BLaER1 (cell line): ENCODE data around the gene FGD5.

Experiments used
- H3K27ac ChIP-seq: shearing (Covaris generic); formaldehyde crosslinking; 2 replicates; pipeline ENCODE4 v1.8.1; 2022
- H3K27me3 ChIP-seq: shearing (Covaris generic); formaldehyde crosslinking; 2 replicates; pipeline ENCODE4 v1.8.1; 2022
- H3K36me3 ChIP-seq: shearing (Covaris generic); formaldehyde crosslinking; 2 replicates; pipeline ENCODE4 v1.8.1; 2022
- H3K4me1 ChIP-seq: shearing (Covaris generic); formaldehyde crosslinking; 2 replicates; pipeline ENCODE4 v1.8.1; 2022
- H3K4me2 ChIP-seq: shearing (Covaris generic); formaldehyde crosslinking; 2 replicates; pipeline ENCODE4 v1.8.1; 2022
- H3K4me3 ChIP-seq: shearing (Covaris generic); formaldehyde crosslinking; 2 replicates; pipeline ENCODE4 v1.8.1; 2022
- H3K9ac ChIP-seq: shearing (Covaris generic); formaldehyde crosslinking; 2 replicates; pipeline ENCODE4 v1.8.1; 2022
- H3K9me3 ChIP-seq: shearing (Covaris generic); formaldehyde crosslinking; 2 replicates; pipeline ENCODE4 v1.8.1; 2022
- H4K20me1 ChIP-seq: shearing (Covaris generic); formaldehyde crosslinking; 2 replicates; pipeline ENCODE4 v1.8.1; 2022
- Cebpa-rat ChIP-seq: shearing (Covaris generic); IDR thresholded peaks from 2 replicates; pipeline ENCODE4 v1.8.1; 2022

FGD5 gene

GRCh38 chr3:14837878-14838258 lies 19.1 kb downstream of the FGD5 start:
- Histone ChIP-seq H3K9me3 (no peaks in the 10 kb centered on the region), H3K4me2 (no peak overlapping the region), H3K9ac (no peak overlapping the region), H3K4me3 (no peak overlapping the region), H3K4me1 (peaks cover 9% of the 10 kb centered on the region; the same call in 1 of the 2 replicates), H3K27me3 (no peaks in the 10 kb centered on the region), H3K27ac (no peak overlapping the region), H3K36me3 (no peaks in the 10 kb centered on the region), H4K20me1 (no peaks in the 10 kb centered on the region)
- TF ChIP-seq Cebpa-rat, result no peak

DNA sequence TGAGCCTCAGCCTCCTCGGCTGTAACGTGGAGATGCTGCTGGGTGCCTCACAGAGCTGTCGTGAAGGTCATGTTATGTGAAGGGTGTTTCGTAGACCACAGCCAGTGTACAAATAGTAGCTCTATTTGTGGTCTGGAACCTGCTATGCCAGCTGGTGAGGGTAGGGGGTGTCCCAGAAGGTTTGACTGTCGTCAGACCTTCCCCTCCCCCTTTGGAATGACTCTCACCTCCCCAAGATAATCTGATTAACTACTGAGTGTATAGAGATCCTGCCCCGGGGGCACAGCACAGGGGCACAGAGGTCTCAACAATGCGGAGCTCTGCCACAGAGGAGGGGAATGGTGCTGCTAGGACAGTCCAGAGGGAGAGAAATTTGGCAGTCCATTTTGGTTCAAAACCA lies 20.5 kb downstream of the FGD5 start:
- Histone ChIP-seq H3K36me3 (no peaks in the 10 kb centered on the region), H3K4me2 (peak overlapping the region; percentile 41), H3K27ac (no peak overlapping the region), H3K27me3 (no peaks in the 10 kb centered on the region), H4K20me1 (no peaks in the 10 kb centered on the region), H3K4me3 (no peak overlapping the region), H3K9me3 (no peaks in the 10 kb centered on the region), H3K9ac (no peak overlapping the region), H3K4me1 (peaks cover 9% of the 10 kb centered on the region; the same call in 1 of the 2 replicates)
- TF ChIP-seq Cebpa-rat, result no peak

DNA sequence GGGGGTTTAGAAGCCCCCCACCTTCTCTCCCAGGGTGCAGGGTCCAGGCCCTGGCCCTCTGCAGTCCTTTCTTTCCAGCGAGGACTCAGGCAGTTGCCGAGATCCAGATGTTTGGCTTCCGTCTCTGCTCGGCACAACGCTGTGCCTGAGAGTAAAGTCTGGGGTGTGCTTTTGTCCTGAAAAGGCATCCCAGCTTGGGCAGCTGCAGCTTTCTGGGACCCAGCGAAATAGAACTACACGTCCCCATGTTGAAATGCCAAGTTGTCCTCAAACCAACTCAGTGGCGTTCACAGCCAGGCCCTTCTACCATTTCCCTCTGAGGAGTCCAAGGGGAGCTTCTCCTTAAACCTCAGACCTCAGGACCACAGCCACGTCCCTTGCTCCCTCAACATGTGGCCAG lies 23.1 kb downstream of the FGD5 start:
- no peaks in the 10 kb centered on the region for H3K36me3 ChIP-seq
- no peak overlapping the region for H3K9ac ChIP-seq
- TF ChIP-seq Cebpa-rat, result no peak
- H3K27me3 ChIP-seq, result no peaks in the 10 kb centered on the region
- H3K4me3 ChIP-seq, result no peak overlapping the region
- H4K20me1 ChIP-seq, result no peaks in the 10 kb centered on the region
- no peaks in the 10 kb centered on the region for H3K9me3 ChIP-seq
- peaks cover 9% of the 10 kb centered on the region; the same call in 1 of the 2 replicates for H3K4me1 ChIP-seq
- no peak overlapping the region for H3K27ac ChIP-seq
- H3K4me2 ChIP-seq, result no peak overlapping the region

GRCh38 chr3:14842277-14842676 lies 23.5 kb downstream of the FGD5 start:
- no peaks in the 10 kb centered on the region for H4K20me1 ChIP-seq
- TF ChIP-seq Cebpa-rat, result no peak
- no peak overlapping the region for H3K9ac ChIP-seq
- H3K36me3 ChIP-seq, result no peaks in the 10 kb centered on the region
- H3K4me1 ChIP-seq, result peaks cover 9% of the 10 kb centered on the region; the same call in 1 of the 2 replicates
- no peak overlapping the region for H3K27ac ChIP-seq
- H3K9me3 ChIP-seq, result no peaks in the 10 kb centered on the region
- no peaks in the 10 kb centered on the region for H3K27me3 ChIP-seq
- no peak overlapping the region for H3K4me2 ChIP-seq
- H3K4me3 ChIP-seq, result no peak overlapping the region

DNA sequence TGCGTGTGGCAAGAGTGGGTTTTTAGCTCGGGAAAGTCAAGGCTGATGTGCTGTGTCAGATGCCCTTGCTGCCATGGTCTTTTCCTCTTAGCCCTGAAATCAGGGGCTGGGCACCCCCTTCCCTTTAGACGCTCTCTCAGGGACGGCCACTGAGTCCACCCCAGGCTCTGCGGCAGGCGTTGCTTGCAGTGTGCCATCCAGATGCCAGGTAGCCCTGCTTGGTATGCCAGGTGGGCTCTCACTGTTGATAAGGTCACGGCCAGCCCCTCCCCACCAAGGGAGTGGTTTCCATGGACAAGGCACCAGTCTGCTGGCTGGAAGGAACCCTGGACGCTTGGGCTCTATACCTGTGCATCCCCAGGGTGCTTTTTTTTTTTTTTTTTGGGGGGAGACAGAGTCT lies 24.6 kb downstream of the FGD5 start:
- Histone ChIP-seq H3K9me3 (no peaks in the 10 kb centered on the region), H4K20me1 (no peaks in the 10 kb centered on the region), H3K4me1 (peaks cover 19% of the 10 kb centered on the region), H3K36me3 (no peaks in the 10 kb centered on the region), H3K4me3 (no peak overlapping the region), H3K9ac (no peak overlapping the region), H3K4me2 (no peak overlapping the region), H3K27ac (no peak overlapping the region), H3K27me3 (no peaks in the 10 kb centered on the region)
- TF ChIP-seq Cebpa-rat, result no peak

DNA sequence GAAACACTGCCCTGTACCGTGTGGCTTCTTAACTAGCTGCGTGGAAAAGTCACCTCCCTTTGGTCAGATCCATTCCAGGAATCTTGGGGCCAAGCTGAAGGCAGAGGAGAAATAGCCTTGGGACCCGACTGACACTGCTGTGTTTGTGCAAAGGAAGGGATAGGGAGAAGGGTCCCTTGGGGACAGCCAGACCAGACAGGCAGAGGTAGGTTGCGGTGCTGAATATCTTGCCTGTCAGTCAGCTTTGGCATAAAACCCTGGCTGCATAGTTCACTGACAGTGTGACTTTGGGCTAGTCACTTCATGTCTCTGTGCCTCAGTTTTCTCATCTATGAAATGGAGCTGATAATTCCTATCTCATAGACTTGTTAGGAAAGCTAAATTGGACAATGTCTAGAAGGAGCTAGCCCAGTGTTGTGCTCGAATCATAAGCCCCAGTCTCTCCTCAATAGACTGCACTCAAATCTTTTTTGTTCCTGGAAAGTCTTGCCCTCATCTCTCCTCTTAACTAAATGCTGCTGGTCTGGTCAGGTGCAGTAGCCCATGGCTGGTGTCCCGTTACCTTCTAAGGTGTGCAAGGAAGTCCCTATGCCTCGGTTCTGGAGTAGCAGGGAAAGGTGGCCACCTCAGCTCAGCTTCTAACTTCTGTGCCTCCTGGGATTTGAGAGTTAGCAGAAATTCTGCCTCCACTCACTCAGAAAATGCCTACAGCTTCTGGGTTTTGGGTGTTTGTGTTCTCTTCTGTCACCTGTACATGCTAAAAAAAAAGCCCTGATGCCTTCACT lies 25.8 kb downstream of the FGD5 start:
- H3K27ac ChIP-seq, result no peak overlapping the region
- H3K9ac ChIP-seq, result no peak overlapping the region
- H3K36me3 ChIP-seq, result no peaks in the 10 kb centered on the region
- no peak overlapping the region for H3K4me2 ChIP-seq
- peaks cover 22% of the 10 kb centered on the region for H3K4me1 ChIP-seq
- H3K9me3 ChIP-seq, result no peaks in the 10 kb centered on the region
- no peaks in the 10 kb centered on the region for H3K27me3 ChIP-seq
- no peak overlapping the region for H3K4me3 ChIP-seq
- TF ChIP-seq Cebpa-rat, result no peak
- H4K20me1 ChIP-seq, result no peaks in the 10 kb centered on the region

DNA sequence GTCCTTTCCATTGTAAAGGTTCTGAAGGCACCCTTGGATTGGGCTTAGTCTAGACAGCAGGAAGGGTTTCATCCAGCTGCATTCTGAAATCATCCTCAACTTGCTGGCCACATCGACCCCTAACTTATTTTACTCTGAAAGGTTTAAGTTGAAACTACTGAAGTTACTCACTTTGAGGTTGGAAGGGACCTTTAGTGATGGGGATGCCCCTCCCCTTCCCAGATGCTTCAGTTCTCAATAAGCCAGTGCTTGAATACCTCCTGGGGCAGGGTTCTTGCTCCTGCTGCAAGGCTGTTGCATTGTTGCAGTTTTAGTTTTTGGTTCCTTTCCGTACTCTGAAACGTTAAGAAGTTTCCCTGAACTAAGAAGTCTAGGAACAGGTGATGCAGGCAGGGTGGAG lies 26.4 kb downstream of the FGD5 start:
- Histone ChIP-seq H3K4me1 (peaks cover 28% of the 10 kb centered on the region), H3K27ac (no peak overlapping the region), H3K9me3 (no peaks in the 10 kb centered on the region), H3K27me3 (no peaks in the 10 kb centered on the region), H3K4me2 (no peak overlapping the region), H3K36me3 (no peaks in the 10 kb centered on the region), H3K4me3 (no peak overlapping the region), H3K9ac (no peak overlapping the region), H4K20me1 (no peaks in the 10 kb centered on the region)
- TF ChIP-seq Cebpa-rat, result no peak

DNA sequence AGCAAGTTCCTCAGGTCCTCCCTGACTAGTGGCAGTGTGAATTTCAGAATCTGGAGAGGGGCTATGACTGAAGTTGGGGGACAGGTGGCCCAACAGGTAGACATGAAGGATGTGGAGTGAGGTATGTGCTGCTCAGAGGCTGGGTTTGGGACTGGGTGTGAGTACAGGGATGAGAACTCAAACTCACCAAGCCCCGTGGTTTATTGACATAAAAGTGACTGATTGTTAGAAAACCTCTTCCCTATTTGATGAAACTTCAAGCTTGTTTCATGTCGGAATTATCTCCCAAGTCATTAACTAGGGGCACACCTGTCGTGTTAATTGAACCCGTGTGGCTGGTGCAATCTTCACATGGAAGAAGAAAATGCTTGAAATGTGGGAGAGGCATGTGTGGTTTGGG lies 27.1 kb downstream of the FGD5 start:
- no peaks in the 10 kb centered on the region for H3K9me3 ChIP-seq
- no peaks in the 10 kb centered on the region for H3K27me3 ChIP-seq

DNA sequence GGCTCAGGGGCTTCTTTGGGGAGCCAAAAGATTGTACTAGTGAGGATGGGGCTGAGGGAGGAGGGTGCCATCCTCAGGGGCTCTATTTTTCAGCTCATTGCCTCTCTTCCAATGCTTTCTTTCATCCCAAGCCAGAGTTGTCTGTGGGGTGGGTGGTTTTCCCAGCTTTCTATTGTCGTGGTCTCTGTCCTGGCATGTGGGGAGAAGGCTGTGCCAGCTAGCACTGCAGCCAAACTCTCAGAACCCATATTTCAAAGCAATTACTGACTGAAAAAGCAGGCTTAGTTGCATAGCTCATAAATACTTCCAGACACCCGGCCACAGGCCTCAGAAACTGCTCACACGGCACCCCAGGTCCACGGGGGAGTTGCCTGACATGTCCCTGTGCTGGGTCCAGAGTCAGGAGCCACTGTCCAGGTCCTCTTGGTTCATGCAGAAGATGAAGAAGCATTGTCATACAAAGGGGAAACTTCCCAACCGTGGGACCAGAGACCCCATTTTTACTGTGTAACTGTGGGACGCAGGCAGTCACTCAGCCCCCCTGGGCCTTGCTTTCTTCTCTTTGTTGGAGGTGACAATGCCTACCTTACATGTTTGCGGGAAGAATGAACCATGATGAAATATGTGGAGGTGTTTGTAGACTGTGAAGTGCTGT lies 27.6 kb downstream of the FGD5 start:
- no peak overlapping the region for H3K27ac ChIP-seq
- H3K4me1 ChIP-seq, result peaks cover 32% of the 10 kb centered on the region
- TF ChIP-seq Cebpa-rat, result no peak
- no peak overlapping the region for H3K9ac ChIP-seq
- H3K36me3 ChIP-seq, result no peaks in the 10 kb centered on the region
- no peaks in the 10 kb centered on the region for H4K20me1 ChIP-seq
- no peak overlapping the region for H3K4me2 ChIP-seq
- no peak overlapping the region for H3K4me3 ChIP-seq
- H3K9me3 ChIP-seq, result no peaks in the 10 kb centered on the region
- H3K27me3 ChIP-seq, result no peaks in the 10 kb centered on the region

More for the DNA sequence above, 27.1 kb downstream of the FGD5 start:
- Histone ChIP-seq H3K36me3 (no peaks in the 10 kb centered on the region), H3K4me1 (peaks cover 32% of the 10 kb centered on the region), H3K9ac (no peak overlapping the region), H3K4me3 (no peak overlapping the region), H3K4me2 (no peak overlapping the region), H4K20me1 (no peaks in the 10 kb centered on the region), H3K27ac (no peak overlapping the region)
- no peak for TF ChIP-seq Cebpa-rat

DNA sequence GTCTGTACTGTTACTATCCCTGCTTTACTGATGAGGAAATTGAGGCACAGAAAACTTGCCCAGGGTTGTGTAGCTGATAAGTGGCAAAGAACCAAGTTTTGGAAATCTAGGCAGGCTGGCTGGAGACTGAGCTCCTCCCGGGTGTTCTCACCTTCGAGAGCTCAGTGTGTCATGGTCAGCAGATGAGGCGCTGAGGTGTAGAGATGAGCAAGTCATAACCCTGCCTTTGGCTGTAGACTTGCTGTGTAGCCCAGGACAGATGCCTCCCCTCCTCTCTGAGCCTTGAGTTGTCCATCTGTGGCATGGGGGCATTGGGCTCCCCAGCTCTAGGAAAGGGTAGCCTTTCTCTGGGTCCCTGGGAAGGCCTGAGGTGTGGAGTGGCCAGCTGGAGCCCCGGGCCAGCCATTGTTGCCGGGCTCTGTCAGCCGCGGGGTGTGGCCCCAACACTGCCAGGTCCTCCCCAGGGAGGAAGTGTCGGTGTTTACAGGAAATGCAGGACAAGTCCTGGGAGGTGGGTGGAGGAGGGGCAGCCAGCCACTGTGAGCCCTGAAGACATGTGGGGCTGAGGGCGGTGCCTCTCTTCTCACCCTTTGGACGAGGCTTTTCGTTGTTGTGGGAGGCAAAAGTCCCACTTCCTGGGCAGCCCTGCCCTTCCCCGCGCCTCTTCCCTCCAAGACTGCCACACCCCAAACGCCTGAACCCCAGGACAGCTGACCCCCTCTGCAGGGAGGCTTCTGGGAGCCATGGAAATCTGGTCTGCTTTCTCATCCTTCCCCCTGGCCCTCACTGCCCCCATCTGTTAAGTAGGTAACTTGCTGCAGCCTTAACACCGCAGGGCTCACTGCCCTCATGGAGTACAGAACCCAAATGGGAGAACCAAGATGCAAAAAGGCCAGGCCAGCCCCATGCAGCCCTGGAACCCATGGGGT lies 29.1 kb downstream of the FGD5 start:
- no peak for TF ChIP-seq Cebpa-rat
- Histone ChIP-seq H3K27me3 (no peaks in the 10 kb centered on the region), H3K27ac (peak overlapping the region; percentile 43; the same call in 1 of the 2 replicates), H3K4me2 (peak overlapping the region; percentile 70), H3K4me1 (peaks cover 32% of the 10 kb centered on the region), H3K36me3 (no peaks in the 10 kb centered on the region), H3K4me3 (no peak overlapping the region), H4K20me1 (no peaks in the 10 kb centered on the region), H3K9me3 (no peaks in the 10 kb centered on the region), H3K9ac (no peak overlapping the region)
